ENCODE measurements around the gene AKAP13. TPM values are rescaled to one million over a fixed set of nuclear protein-coding genes. Genes with fewer than 3 reads are reported as not detected.

The AKAP13 gene
- total RNA-seq, 1 donor from 2014 or later = 114 TPM

DNA sequence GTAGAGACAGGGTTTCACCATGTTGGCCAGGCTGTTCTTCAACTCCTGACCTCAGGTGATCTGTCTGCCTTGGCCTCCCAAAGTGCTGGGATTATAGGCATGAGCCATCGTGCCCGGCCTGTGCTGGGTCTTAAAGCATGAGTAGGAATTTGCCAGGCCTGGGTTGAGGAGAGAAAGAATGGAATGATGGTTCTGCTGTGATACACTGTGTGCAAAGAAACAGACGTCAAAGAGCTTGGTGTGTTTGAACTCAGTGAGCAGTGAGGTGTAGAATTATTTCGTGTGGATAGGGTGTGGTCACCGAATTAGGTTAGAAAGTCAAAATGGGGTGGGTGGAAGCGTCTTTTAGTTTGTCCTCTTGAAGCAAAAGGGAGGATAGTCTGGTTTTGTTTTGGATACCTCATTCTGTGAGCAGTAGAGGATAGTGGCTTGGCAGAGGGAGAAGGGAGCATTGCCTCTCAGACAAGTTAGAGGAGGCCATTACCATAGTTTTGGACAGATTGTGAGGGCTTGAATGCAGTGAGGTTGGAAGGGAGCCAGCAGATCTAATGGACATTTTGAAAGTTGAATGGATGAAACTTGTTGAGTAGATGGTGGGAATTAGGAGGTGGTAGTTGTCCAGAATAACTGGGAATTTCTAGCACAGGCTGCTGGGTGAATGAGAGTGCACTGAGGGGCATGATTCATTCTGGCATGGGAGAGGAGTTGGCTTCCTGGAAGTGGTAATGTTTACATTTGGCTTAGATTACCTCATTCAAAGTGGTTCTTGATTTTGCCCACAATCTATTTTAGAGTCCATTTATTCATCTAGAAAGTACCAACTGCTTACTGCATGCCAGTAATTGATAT is 27.2 kb downstream of the AKAP13 start:
- TF ChIP-seq, protein P1, sequence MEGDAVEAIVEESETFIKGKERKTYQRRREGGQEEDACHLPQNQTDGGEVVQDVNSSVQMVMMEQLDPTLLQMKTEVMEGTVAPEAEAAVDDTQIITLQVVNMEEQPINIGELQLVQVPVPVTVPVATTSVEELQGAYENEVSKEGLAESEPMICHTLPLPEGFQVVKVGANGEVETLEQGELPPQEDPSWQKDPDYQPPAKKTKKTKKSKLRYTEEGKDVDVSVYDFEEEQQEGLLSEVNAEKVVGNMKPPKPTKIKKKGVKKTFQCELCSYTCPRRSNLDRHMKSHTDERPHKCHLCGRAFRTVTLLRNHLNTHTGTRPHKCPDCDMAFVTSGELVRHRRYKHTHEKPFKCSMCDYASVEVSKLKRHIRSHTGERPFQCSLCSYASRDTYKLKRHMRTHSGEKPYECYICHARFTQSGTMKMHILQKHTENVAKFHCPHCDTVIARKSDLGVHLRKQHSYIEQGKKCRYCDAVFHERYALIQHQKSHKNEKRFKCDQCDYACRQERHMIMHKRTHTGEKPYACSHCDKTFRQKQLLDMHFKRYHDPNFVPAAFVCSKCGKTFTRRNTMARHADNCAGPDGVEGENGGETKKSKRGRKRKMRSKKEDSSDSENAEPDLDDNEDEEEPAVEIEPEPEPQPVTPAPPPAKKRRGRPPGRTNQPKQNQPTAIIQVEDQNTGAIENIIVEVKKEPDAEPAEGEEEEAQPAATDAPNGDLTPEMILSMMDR (IDR thresholded peaks at IDR 0.05; ENCODE audit: unreplicated experiment) = no peak

DNA sequence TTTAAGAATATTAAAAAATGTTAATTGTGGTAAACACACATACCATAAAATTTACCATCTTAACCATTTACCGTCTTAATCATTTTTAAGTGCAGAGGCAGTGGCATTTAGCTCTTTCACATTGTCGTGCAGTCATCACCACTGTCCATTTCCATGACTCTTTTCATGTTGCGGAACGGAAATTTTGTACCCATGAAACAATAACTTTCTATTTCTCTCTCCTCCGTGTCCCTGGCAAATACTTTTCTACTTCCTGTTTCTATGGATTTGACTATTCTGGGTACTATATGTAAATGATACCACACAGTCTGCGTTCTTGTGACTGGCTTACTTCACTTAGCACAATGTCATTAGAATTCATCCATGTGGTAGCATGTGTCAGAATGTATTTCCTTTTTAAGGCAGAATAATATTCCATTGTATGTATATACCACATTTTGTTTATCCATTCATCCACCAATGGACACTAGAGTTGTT is 27.9 kb downstream of the AKAP13 start:
- H3K9me3 Mint-ChIP-seq (ENCODE audit: low read depth) = peaks cover 13% of the 10 kb centered on the region
- no peak overlapping the region for H3K27ac Mint-ChIP-seq
- H3K4me3 Mint-ChIP-seq (ENCODE audit: low read depth) = no peak overlapping the region
- TF ChIP-seq, protein P1 (IDR thresholded peaks at IDR 0.05; ENCODE audit: unreplicated experiment) = no peak
- peaks cover 13% of the 10 kb centered on the region for H3K36me3 Mint-ChIP-seq (ENCODE audit: insufficient read depth)
- no peaks in the 10 kb centered on the region for H3K27me3 Mint-ChIP-seq
- DNase-seq (ENCODE audit: low spot score, unreplicated experiment) = no peak
- H3K4me1 Mint-ChIP-seq (ENCODE audit: low read depth) = peaks cover 48% of the 10 kb centered on the region

More for the DNA sequence above, 27.2 kb downstream of the AKAP13 start:
- no peak overlapping the region for H3K4me3 Mint-ChIP-seq (ENCODE audit: low read depth)
- H3K27me3 Mint-ChIP-seq = no peaks in the 10 kb centered on the region
- peak overlapping the region; percentile 11 for H3K27ac Mint-ChIP-seq
- H3K4me1 Mint-ChIP-seq (ENCODE audit: low read depth) = peaks cover 44% of the 10 kb centered on the region
- H3K9me3 Mint-ChIP-seq (ENCODE audit: low read depth) = peaks cover 13% of the 10 kb centered on the region
- no peak for DNase-seq (ENCODE audit: low spot score, unreplicated experiment)
- H3K36me3 Mint-ChIP-seq (ENCODE audit: insufficient read depth) = peaks cover 13% of the 10 kb centered on the region

DNA sequence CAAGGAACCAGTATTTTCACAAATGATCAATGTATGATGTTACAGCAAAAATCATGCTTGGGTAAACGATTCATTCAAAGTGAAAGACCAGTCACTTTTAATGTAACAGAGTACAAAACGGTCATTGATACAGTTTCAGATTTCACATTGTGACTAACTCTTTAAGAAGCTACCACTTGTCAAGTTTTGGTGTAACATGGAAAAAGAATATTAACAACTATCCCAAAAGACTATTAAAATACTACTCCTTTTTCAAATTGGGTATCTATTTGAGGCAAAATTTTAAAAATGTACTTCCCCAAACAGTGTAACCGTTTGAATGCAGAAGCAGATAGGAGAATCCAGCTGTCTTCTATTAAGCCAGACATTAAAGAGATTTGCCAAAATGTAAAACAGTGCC is 31.7 kb downstream of the AKAP13 start:
- Mint-ChIP-seq H3K36me3 (ENCODE audit: insufficient read depth) (peaks cover 14% of the 10 kb centered on the region), H3K4me3 (ENCODE audit: low read depth) (no peak overlapping the region), H3K27ac (no peak overlapping the region), H3K27me3 (no peaks in the 10 kb centered on the region), H3K9me3 (ENCODE audit: low read depth) (peaks cover 13% of the 10 kb centered on the region), H3K4me1 (ENCODE audit: low read depth) (peaks cover 44% of the 10 kb centered on the region)
- TF ChIP-seq, protein P1 (IDR thresholded peaks at IDR 0.05; ENCODE audit: unreplicated experiment) = no peak
- no peak for DNase-seq (ENCODE audit: low spot score, unreplicated experiment)

DNA sequence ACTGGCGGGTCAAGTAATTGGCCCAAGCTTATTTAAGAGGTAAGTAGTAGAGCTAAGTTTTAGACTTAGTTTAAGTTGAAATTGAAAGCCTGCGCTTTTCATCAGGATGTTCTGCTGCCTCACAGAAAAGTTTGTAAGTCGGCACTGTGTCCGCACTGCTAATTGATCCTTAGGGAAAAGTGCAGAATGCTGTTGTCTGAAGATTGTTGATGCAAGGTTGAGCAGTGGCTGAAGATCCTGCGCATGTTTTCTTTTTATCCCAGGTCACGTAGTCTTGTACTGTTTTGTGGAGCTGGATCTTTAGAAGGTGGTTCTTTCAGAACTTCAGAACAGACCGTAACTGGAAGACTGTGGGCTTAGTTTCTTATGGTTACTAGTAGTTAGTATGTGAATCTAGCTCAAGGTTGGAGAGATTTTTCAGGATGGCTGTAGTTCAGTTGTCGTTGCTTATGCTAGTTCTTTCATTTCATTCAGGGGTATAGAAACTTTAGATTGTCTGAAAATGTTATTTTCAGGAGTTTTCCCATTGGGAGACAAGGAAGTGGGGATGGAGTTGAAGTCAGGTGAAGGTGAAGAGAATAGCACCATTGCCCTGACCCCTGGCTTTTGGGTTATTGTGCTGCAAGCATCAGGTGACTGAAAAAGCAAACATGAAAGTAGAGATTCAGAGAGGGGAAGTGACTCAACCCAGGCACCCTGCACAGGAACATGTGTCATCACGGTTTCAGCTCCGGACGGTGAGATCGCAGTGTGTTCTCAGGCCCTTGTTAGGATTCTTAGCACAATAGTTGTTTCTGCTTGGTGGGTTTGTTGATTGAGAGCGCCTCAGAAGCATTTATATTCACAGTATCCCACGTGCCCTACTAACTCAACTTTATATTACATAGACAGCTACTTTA is 32.8 kb downstream of the AKAP13 start:
- peaks cover 44% of the 10 kb centered on the region for H3K4me1 Mint-ChIP-seq (ENCODE audit: low read depth)
- H3K27me3 Mint-ChIP-seq = no peaks in the 10 kb centered on the region

More for the DNA sequence above, 32.8 kb downstream of the AKAP13 start:
- TF ChIP-seq, protein P1 (IDR thresholded peaks at IDR 0.05; ENCODE audit: unreplicated experiment) = no peak
- Mint-ChIP-seq H3K36me3 (ENCODE audit: insufficient read depth) (peaks cover 14% of the 10 kb centered on the region), H3K9me3 (ENCODE audit: low read depth) (peaks cover 8% of the 10 kb centered on the region), H3K4me3 (ENCODE audit: low read depth) (no peak overlapping the region), H3K27ac (peak overlapping the region; percentile 73)
- no peak for DNase-seq (ENCODE audit: low spot score, unreplicated experiment)

Data from progenitor cell of endocrine pancreas (in vitro differentiated cells).